Endothelial cell of umbilical vein (primary cell): ENCODE measurements around the gene DSG3. TPM values are rescaled to one million over a fixed set of nuclear protein-coding genes. Genes with fewer than 3 reads are reported as not detected.

Experiments used
- BruUV-seq: library from RNA; stranded (reverse); fragments of 400-500 nt; replicated peaks from 2 replicates; lab custom pipeline; 2021; lab: Mats Ljungman, UMichigan
- CTCF ChIA-PET: fragments of 300-600, 350-600 bp; sonication (Branson Sonifier 250); formaldehyde crosslinking; loops from one replicate; lab custom pipeline; 2021; ENCODE audit warnings: antibody characterized with exemption, inconsistent platforms; lab: Charles Lee
- POLR2A ChIA-PET: fragments of 300-600, 350-600 bp; sonication (Branson Sonifier 250); formaldehyde crosslinking; loops from one replicate; lab custom pipeline; 2021; ENCODE audit warnings: antibody characterized with exemption, inconsistent platforms; lab: Charles Lee
- DNase-seq: peaks from one replicate; pipeline ENCODE4 v3.0.0-alpha.2; 2011; ENCODE audit warnings: low read depth, low spot score
- FAIRE-seq: peaks from 2 replicates; lab custom pipeline; 2011; peaks lifted over from hg19 to GRCh38; lab: Jason Lieb, UNC
- H2AFZ ChIP-seq: 2 replicates; pipeline ENCODE4 v1.6.0; 2012; ENCODE audit warnings: low read depth, low read length, control low read depth, inconsistent platforms
- H3K27ac ChIP-seq: 2 replicates; pipeline ENCODE4 v1.5.1; 2011; ENCODE audit warnings: low read depth, mild to moderate bottlenecking, control low read depth, low read length, moderate library complexity; ENCODE audit not compliant: insufficient read depth
- H3K27me3 ChIP-seq, 2 experiments: 2 replicates each; pipeline versions ENCODE4 v1.6.0 to v1.6.1; 2011; ENCODE audit warnings: low read length in 2 of 2, mixed read lengths in 1 of 2; ENCODE audit not compliant: control insufficient read depth in 2 of 2, insufficient read depth in 2 of 2
- H3K36me3 ChIP-seq, 2 experiments: 2 replicates in 1 of 2; 3 replicates in 1 of 2; pipeline ENCODE4 v1.5.1; 2011; ENCODE audit warnings: low read length in 2 of 2, mild to moderate bottlenecking in 1 of 2, moderate library complexity in 1 of 2; ENCODE audit not compliant: control insufficient read depth in 2 of 2, insufficient read depth in 2 of 2; ENCODE audit errors: extremely low read depth in 1 of 2
- H3K4me1 ChIP-seq: 3 replicates; pipeline ENCODE4 v1.5.1; 2011; ENCODE audit warnings: mild to moderate bottlenecking, low read length; ENCODE audit not compliant: control insufficient read depth, insufficient read depth; ENCODE audit errors: extremely low read depth
- H3K4me2 ChIP-seq: 2 replicates; pipeline ENCODE4 v1.6.1; 2011; ENCODE audit warnings: low read length, control low read depth, mixed read lengths; ENCODE audit not compliant: insufficient read depth
- H3K4me3 ChIP-seq, 3 experiments: fragments of 200-600 bp in 1 of 3; sonication (generic), shearing (Covaris generic) in 1 of 3; replicated peaks in 1 of 3; 2 replicates each; pipeline ENCODE4 v1.5.1; 2011 to 2016; ENCODE audit warnings: control low read depth in 3 of 3, low read length in 3 of 3, mild to moderate bottlenecking in 2 of 3, inconsistent platforms in 1 of 3, low read depth in 1 of 3, moderate library complexity in 1 of 3; ENCODE audit not compliant: insufficient read depth in 1 of 3
- H3K79me2 ChIP-seq: 2 replicates; pipeline ENCODE4 v1.6.0; 2012; ENCODE audit warnings: low read length, inconsistent platforms; ENCODE audit not compliant: control insufficient read depth, insufficient read depth
- H3K9ac ChIP-seq: replicated peaks from 2 replicates; pipeline ENCODE3; 2011; ENCODE audit warnings: low read length, control low read depth; ENCODE audit not compliant: insufficient read depth; ENCODE audit errors: extremely low read depth
- H3K9me1 ChIP-seq: replicated peaks from 3 replicates; pipeline ENCODE4 v1.6.0; 2011; ENCODE audit warnings: mild to moderate bottlenecking, low read length; ENCODE audit not compliant: control insufficient read depth, insufficient read depth; ENCODE audit errors: extremely low read depth
- H3K9me3 ChIP-seq: replicated peaks from 2 replicates; pipeline ENCODE4 v1.5.1; 2012; ENCODE audit warnings: low read length, inconsistent platforms; ENCODE audit not compliant: control insufficient read depth, insufficient read depth
- H4K20me1 ChIP-seq: replicated peaks from 2 replicates; pipeline ENCODE3; 2011; ENCODE audit warnings: mild to moderate bottlenecking, low read length; ENCODE audit not compliant: control insufficient read depth, insufficient read depth; ENCODE audit errors: extremely low read depth
- CTCF ChIP-seq, 2 donors: IDR thresholded peaks; 1 replicate in 1 of 2; 2 replicates in 1 of 2; pipeline ENCODE4 v1.5.1; 2011; ENCODE audit warnings: low read length in 2 of 2, mild to moderate bottlenecking in 2 of 2, moderate library complexity in 2 of 2, control low read depth in 1 of 2, inconsistent platforms in 1 of 2, low read depth in 1 of 2; ENCODE audit not compliant: insufficient read depth in 1 of 2; ENCODE audit errors: extremely low read depth in 1 of 2
- EZH2 ChIP-seq: IDR thresholded peaks from 2 replicates; pipeline ENCODE4 v1.6.1; 2012; ENCODE audit warnings: borderline replicate concordance, low read depth, mild to moderate bottlenecking, moderate library complexity, low read length, inconsistent platforms; ENCODE audit not compliant: severe bottlenecking
- FOS ChIP-seq: IDR thresholded peaks from 2 replicates; pipeline ENCODE4 v1.6.1; 2011; ENCODE audit warnings: mild to moderate bottlenecking, low read length, moderate library complexity, borderline replicate concordance; ENCODE audit not compliant: insufficient read depth
- GATA2 ChIP-seq: IDR thresholded peaks from 2 replicates; pipeline ENCODE4 v1.7.0; 2011; ENCODE audit warnings: low read depth, mild to moderate bottlenecking, moderate library complexity, mixed read lengths, low read length; ENCODE audit not compliant: insufficient read length, insufficient read depth
- JUN ChIP-seq: IDR thresholded peaks from 2 replicates; pipeline ENCODE4 v1.6.1; 2011; ENCODE audit warnings: borderline replicate concordance, low read depth; ENCODE audit not compliant: insufficient read length, insufficient read depth
- MYC ChIP-seq: IDR thresholded peaks from one replicate; pipeline ENCODE4 v1.6.1; 2011; ENCODE audit warnings: mild to moderate bottlenecking, low read depth, low read length
- POLR2A ChIP-seq: IDR thresholded peaks from 2 replicates; pipeline ENCODE4 v1.6.1; 2012; ENCODE audit warnings: low read depth, mild to moderate bottlenecking, control low read depth, low read length
- POLR2AphosphoS5 ChIP-seq: IDR thresholded peaks from 2 replicates; pipeline ENCODE4 v1.6.1; 2012; ENCODE audit warnings: low read depth, mild to moderate bottlenecking, control low read depth, low read length, moderate library complexity; ENCODE audit not compliant: insufficient read depth
- dilution Hi-C: fragments of 300-500 bp; cut with MboI; formaldehyde crosslinking; loops from one replicate; pipeline ENCODE4 v1.15.0; 2019; ENCODE audit warnings: low sequenced_read_pairs; ENCODE audit not compliant: extremely low pct_ligation_motif_present
- intact Hi-C: fragments of 100-400 bp; cut with micrococcal nuclease; formaldehyde crosslinking; loops from one replicate; pipeline ENCODE4 v1.10.0; 2022
- polyA plus RNA-seq, 4 experiments: library from polyadenylated mRNA; depleted of rRNA in 3 of 4; stranded (reverse) in 3 of 4; unstranded in 1 of 4; fragments of >200 nt; gene quantifications; 2 replicates each; pipeline versions ENCODE4 v1.2.1 to v1.2.3, GENCODE V29; 2011 to 2012; ENCODE audit warnings: missing spikeins in 1 of 4
- total RNA-seq: library from RNA; stranded (reverse); gene quantifications from 2 replicates; pipeline ENCODE4 v1.2.3, GENCODE V29; 2021
- TF ChIP-seq, protein P1 (sequence below): IDR thresholded peaks from 2 replicates; pipeline ENCODE4 v1.6.1; 2011; ENCODE audit not compliant: insufficient read depth, insufficient read length

DSG3 gene
- total and polyA plus RNA-seq, 2 donors (not counting 3 experiments of a cell fraction or from before 2014, with no cell fraction given), result 0.07 TPM; not detected in 1

GRCh38 chr18:31487246-31488015 lies 39.9 kb downstream of the DSG3 start:
- Histone ChIP-seq H3K36me3 (no peaks in the 10 kb centered on the region), H3K9ac (no peak overlapping the region), H3K27me3 (no peaks in the 10 kb centered on the region), H2AFZ (no peak overlapping the region), H3K4me2 (no peak overlapping the region), H3K27ac (no peak overlapping the region), H3K4me1 (no peaks in the 10 kb centered on the region), H3K4me3 (no peak overlapping the region), H4K20me1 (no peaks in the 10 kb centered on the region), H3K9me3 (no peaks in the 10 kb centered on the region), H3K79me2 (no peaks in the 10 kb centered on the region), H3K9me1 (no peaks in the 10 kb centered on the region)
- intact Hi-C loops (no loop called here), dilution Hi-C loops (no loop called here)
- no TSS peak for BruUV-seq
- TF ChIP-seq CTCF (IDR thresholded peaks at IDR 0.05; ENCODE audit: extremely low read depth in 1 of 2, insufficient read depth in 1 of 2, low read depth in 1 of 2, low read length in 2 of 2), result no peak
- TF ChIP-seq MYC, result no peak
- TF ChIP-seq FOS, result no peak
- TF ChIP-seq GATA2, result no peak
- TF ChIP-seq JUN, result no peak
- TF ChIP-seq EZH2, result no peak
- no peak for TF ChIP-seq POLR2A
- TF ChIP-seq POLR2AphosphoS5, result no peak
- TF ChIP-seq, protein P1, sequence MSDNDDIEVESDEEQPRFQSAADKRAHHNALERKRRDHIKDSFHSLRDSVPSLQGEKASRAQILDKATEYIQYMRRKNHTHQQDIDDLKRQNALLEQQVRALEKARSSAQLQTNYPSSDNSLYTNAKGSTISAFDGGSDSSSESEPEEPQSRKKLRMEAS, result no peak
- POLR2A ChIA-PET, result no interaction called here
- CTCF ChIA-PET, result no interaction called here
- DNase-seq (no peak), FAIRE-seq (no peak)
